Retinal pigment epithelial cell (primary cell): ENCODE data around the gene MPI.

Source experiments
- DNase-seq: peaks from one replicate; pipeline ENCODE4 v3.0.0-alpha.2; 2010; ENCODE audit warnings: low read depth
- H3K4me3 ChIP-seq: 2 replicates; pipeline ENCODE4 v1.5.1; 2011; ENCODE audit warnings: mild to moderate bottlenecking, low read length, control low read depth, moderate library complexity
- TF ChIP-seq, protein P1 (sequence below): conservative IDR thresholded peaks from 2 replicates; pipeline ENCODE4 v1.5.1; 2011; ENCODE audit warnings: low read depth, low read length, control low read depth, inconsistent platforms

The MPI gene

DNA sequence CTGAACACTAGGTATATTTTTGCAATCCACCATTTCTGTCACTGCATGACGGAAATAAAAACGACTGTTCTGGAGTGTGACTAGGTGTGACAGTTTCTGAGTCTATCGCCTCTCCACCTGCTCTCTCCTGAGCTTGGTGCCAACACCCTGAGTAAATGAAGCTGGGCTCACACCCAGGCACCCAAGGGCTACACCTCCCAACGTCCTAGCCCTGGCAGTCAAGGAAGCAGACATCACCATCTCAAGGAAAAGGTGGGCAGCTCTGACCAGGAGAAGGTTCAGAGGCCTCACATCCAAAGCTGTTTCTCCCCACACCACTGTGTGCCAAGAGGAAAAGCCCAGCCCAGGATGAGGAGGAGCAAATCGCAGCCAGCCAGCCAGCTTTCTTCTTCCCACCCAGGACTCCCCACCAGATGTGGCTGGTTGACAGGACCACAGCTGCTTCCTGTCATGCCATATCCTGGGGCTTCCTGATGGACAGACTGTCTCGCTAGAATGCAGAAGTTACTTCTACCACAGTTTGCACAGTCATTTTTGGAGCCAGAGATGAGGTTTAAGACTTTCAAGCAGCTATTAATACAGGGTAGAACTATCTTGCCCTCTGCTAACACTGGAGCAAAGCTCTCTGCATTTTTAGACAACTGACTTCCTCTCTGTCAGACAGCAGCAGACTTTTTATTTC is 20.0 kb upstream of the MPI start:
- DNase-seq = no peak
- TF ChIP-seq, protein P1, sequence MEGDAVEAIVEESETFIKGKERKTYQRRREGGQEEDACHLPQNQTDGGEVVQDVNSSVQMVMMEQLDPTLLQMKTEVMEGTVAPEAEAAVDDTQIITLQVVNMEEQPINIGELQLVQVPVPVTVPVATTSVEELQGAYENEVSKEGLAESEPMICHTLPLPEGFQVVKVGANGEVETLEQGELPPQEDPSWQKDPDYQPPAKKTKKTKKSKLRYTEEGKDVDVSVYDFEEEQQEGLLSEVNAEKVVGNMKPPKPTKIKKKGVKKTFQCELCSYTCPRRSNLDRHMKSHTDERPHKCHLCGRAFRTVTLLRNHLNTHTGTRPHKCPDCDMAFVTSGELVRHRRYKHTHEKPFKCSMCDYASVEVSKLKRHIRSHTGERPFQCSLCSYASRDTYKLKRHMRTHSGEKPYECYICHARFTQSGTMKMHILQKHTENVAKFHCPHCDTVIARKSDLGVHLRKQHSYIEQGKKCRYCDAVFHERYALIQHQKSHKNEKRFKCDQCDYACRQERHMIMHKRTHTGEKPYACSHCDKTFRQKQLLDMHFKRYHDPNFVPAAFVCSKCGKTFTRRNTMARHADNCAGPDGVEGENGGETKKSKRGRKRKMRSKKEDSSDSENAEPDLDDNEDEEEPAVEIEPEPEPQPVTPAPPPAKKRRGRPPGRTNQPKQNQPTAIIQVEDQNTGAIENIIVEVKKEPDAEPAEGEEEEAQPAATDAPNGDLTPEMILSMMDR = no peak
- no peak overlapping the region for H3K4me3 ChIP-seq

DNA sequence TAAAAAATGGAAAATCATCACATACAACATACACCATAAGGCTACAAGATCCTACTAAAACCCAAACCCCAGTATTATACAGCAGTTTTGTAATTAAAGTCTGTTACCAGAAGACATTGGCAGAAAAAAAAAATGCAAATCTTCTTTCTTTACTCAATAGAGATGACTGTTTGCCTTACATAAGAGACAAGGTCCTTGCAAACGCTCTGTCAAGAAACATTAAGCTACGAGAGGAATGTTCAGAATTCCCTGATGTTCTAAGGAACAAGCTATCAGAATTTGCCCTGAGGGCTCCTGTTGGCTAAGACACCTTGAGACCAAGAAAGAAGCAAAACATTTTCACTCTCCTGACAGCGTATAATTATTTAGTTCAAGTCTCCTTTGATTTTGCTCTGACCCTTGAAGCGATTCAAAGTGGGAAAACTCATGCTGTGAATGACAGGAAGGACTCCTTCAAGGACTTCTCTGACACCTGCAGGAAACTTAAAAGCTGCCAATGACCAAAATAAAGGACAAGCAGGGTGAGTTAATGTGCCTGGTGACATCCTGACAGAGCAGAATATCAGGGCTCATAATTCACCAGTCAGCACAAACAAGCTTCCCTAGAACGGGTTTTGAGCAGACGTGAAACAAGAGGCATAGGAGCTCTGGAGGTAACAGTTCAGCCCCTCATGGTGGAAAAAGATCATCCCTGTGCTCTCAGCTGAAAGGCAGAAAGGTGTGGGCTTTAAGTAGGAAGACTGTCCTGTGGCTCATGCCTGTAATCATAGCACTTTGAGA is 19.2 kb upstream of the MPI start:
- TF ChIP-seq, protein P1 = no peak
- no peak overlapping the region for H3K4me3 ChIP-seq
- DNase-seq = no peak

DNA sequence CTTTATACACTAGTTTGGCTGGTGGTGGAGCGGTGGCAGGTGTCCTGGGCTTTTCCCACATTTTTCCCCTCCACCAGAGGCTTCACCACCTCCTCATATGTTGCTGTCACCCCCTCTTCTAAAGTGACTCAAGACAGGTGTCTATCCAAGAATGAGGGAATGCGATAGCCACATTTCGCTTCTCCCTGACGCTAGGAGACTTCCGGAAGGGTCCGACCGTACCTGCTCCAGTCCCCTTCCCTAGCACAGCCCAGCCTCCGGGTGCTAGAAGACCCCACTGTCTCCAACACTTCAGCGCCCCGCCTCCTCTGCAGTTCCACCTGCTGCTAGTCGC is 17.2 kb upstream of the MPI start:
- TF ChIP-seq, protein P1 = no peak
- H3K4me3 ChIP-seq = peak overlapping the region; percentile 88
- no peak for DNase-seq

DNA sequence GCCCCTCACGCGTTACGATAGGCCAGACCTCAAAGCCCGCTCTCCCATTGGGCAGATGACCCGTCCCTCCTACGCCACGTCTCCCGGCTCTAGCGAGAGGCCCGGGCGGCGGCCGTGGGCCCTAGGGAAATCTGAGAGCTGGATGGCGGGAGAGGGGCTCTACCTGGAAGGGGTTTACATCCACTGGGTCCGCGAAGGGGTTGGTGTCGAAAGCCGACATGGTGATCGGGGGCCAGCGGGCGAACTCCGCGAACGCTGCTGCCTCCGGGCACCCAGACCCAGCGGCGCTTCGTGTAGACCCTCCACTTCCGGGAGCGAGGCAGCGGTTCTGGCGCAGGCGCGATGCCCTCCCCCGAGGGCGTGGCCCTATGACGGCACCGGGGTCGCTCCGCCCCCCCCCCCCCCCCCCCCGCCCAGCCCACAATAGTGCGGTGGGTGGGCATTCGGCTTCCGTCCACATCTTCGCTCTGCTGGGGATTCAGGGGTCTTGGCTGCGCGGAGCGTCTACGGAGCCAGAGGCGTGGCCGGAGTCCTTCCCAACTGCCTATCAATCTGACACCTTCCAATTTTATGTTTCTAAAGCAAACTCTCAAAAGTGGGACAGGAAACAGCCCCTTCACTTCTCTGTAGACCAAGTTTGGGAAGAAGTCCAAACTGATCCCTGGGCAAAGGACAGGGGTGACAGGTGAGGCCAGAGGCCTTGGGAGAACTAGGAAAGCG is 16.6 kb upstream of the MPI start, which contains the start of gene SCAMP2:
SCAMP2 (minus strand) TSS at position 330 of the 720 bp plus-strand sequence; CDS start at position 220, 110 bp downstream.
- TF ChIP-seq, protein P1 = no peak
- H3K4me3 ChIP-seq = peak within 1 kb of the TSS; percentile 88
- DNase-seq = peak; percentile 81

DNA sequence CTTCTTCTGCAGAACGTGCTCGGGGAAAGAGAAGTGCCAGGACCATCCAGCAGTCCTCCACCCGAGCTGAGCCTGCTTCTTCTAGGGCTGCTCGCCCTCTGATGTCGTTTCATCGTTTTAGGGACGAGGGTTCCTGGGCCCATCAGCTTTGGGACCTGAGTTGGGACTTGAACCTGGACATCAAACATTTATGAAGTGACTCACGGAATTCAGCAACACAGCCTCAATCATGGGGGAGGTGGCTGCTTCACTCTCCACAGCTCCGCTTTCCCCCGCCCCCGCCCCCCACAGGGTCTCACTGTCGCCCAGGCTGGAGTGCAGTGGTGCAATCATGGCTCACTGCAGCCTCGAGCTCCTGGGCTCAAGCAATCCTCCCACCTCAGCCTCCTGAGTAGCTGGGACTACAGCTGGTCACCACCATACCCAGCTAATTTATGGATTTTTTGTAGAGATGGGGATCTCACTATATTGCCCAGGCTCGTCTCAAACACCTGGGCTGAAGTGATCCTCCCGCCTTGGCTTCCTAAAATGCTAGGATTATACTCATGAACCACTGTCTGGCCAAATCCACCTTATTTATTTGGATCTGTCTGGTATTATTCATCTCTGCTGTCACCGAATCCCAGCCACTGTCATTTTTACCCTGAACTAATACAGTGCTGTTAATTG is 16.0 kb upstream of the MPI start:
- TF ChIP-seq, protein P1 = no peak
- DNase-seq = no peak
- H3K4me3 ChIP-seq = peak overlapping the region; percentile 88

DNA sequence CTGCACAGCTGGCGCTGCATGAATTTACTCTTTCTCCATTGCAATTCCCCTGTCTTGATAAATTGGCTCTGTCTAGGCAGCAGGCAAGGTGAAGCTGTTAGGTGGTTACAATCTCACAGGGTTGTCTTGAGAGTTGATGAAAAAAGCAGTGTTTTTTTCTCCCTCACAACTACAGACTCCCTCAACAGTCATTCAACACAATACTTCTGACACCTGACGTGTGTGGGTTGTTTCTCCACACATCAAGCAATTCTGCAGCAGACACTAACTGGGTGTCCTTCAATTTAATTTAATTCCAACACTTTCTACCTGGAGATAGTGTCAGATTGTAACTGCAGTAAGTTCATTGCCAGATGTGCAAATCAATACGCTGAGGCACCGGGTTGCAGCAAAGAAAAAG is 11.6 kb upstream of the MPI start:
- TF ChIP-seq, protein P1 = no peak
- no peak for DNase-seq
- no peak overlapping the region for H3K4me3 ChIP-seq
